HCT116 (cell line): ENCODE results near the gene CCDC197.

Experiments used
- CBX3 ChIP-seq: IDR thresholded peaks from 2 replicates; pipeline ENCODE4 v1.6.1; 2012; ENCODE audit warnings: low read depth
- CTCF ChIP-seq, 3 experiments: fragments of 200-600 bp in 1 of 3; sonication (generic) in 1 of 3; IDR thresholded peaks in 2 of 3; conservative IDR thresholded peaks in 1 of 3; 2 replicates each; pipeline ENCODE4 v1.5.1; 2012 to 2017; ENCODE audit warnings: low read depth in 2 of 3, low read length in 2 of 3, antibody characterized with exemption in 1 of 3, borderline replicate concordance in 1 of 3, control low read depth in 1 of 3, mild to moderate bottlenecking in 1 of 3, mixed read lengths in 1 of 3, mixed run types in 1 of 3, moderate library complexity in 1 of 3; ENCODE audit not compliant: insufficient read depth in 1 of 3
- ELF1 ChIP-seq: IDR thresholded peaks from 2 replicates; pipeline ENCODE4 v1.6.1; 2012; ENCODE audit warnings: low read depth, borderline replicate concordance
- EZH2phosphoT487 ChIP-seq: fragments of 200-600 bp; IDR thresholded peaks from 2 replicates; pipeline ENCODE4 v1.6.1; 2018; ENCODE audit warnings: antibody characterized with exemption, borderline replicate concordance
- POLR2A ChIP-seq: IDR thresholded peaks from 2 replicates; pipeline ENCODE4 v1.7.0; 2011; ENCODE audit warnings: borderline replicate concordance; ENCODE audit not compliant: insufficient read depth, insufficient read length; ENCODE audit errors: extremely low read depth
- POLR2AphosphoS5 ChIP-seq: IDR thresholded peaks from 2 replicates; pipeline ENCODE4 v1.6.1; 2011; ENCODE audit warnings: mild to moderate bottlenecking, low read depth, low read length, moderate library complexity
- YY1 ChIP-seq: IDR thresholded peaks from 2 replicates; pipeline ENCODE4 v1.6.1; 2011; ENCODE audit warnings: low read length, low read depth, moderate library complexity, mild to moderate bottlenecking; ENCODE audit not compliant: insufficient replicate concordance; ENCODE audit errors: extremely low read depth
- ZFX ChIP-seq: fragments of 450-650 bp; IDR thresholded peaks from 2 replicates; pipeline ENCODE4 v1.6.1; 2017

GRCh38 chr14:93956514-93957332 is 40.4 kb upstream of the CCDC197 start:
- TF ChIP-seq POLR2AphosphoS5 (no peak), CTCF (IDR thresholded peaks at IDR 0.05 in 2 of 3, conservative IDR thresholded peaks at IDR 0.05 in 1 of 3; ENCODE audit: borderline replicate concordance in 1 of 3, insufficient read depth in 1 of 3, low read depth in 2 of 3, low read length in 2 of 3) (no peak), POLR2A (no peak), YY1 (no peak), CBX3 (no peak), ZFX (no peak), ELF1 (no peak), EZH2phosphoT487 (no peak)
